MCF 10A (cell line): ENCODE measurements around the gene MICALL2. TPM values are rescaled to one million over a fixed set of nuclear protein-coding genes. Genes with fewer than 3 reads are reported as not detected.

ENCODE experiments used
- BruUV-seq: library from RNA; stranded (reverse); fragments of 400-500 nt; replicated peaks from 2 replicates; lab custom pipeline; 2021; lab: Mats Ljungman, UMichigan
- CTCF ChIA-PET: fragments of 300-600 bp; sonication (Branson Sonifier 250); formaldehyde crosslinking; extraction: SDS; loops from one replicate; lab custom pipeline; 2021; ENCODE audit warnings: antibody characterized with exemption, inconsistent platforms; lab: Yijun Ruan, JAX
- POLR2A ChIA-PET: fragments of 300-600, 350-650 bp; sonication (Branson Sonifier 250); formaldehyde crosslinking; extraction: SDS; loops from one replicate; lab custom pipeline; 2020; ENCODE audit warnings: antibody characterized with exemption, inconsistent platforms; lab: Yijun Ruan, JAX
- DNase-seq: peaks from one replicate; pipeline ENCODE4 v3.0.0-alpha.2; 2018; ENCODE audit not compliant: unreplicated experiment
- H3K27ac Mint-ChIP-seq: one replicate; pipeline ENCODE4 v1.8.0; 2022; ENCODE audit warnings: mild to moderate bottlenecking, low read depth, mixed read lengths; ENCODE audit not compliant: unreplicated experiment
- H3K27me3 Mint-ChIP-seq: one replicate; pipeline ENCODE4 v1.8.0; 2022; ENCODE audit warnings: mixed read lengths; ENCODE audit not compliant: insufficient read depth, unreplicated experiment
- H3K36me3 Mint-ChIP-seq: one replicate; pipeline ENCODE4 v1.8.0; 2022; ENCODE audit warnings: mild to moderate bottlenecking, moderate library complexity, mixed read lengths; ENCODE audit not compliant: insufficient read depth, unreplicated experiment
- H3K4me1 Mint-ChIP-seq: one replicate; pipeline ENCODE4 v1.8.0; 2022; ENCODE audit warnings: mixed read lengths; ENCODE audit not compliant: insufficient read depth, unreplicated experiment
- H3K4me3 Mint-ChIP-seq: one replicate; pipeline ENCODE4 v1.8.0; 2022; ENCODE audit warnings: mild to moderate bottlenecking, moderate library complexity, mixed read lengths; ENCODE audit not compliant: unreplicated experiment
- H3K9me3 Mint-ChIP-seq: one replicate; pipeline ENCODE4 v1.8.0; 2022; ENCODE audit warnings: mixed read lengths; ENCODE audit not compliant: unreplicated experiment
- intact Hi-C: fragments of 100-400 bp; cut with micrococcal nuclease; formaldehyde crosslinking; loops from 2 replicates; pipeline ENCODE4 v1.14.1; 2022
- total RNA-seq: library from RNA; stranded (reverse); gene quantifications from 2 replicates; pipeline ENCODE4 v1.2.3, GENCODE V29; 2022
- TF ChIP-seq, protein P1 (sequence below): fragments of 200-600 bp; IDR thresholded peaks from one replicate; pipeline ENCODE4 v1.8.0; 2022; ENCODE audit warnings: antibody characterized with exemption, mild to moderate bottlenecking; ENCODE audit not compliant: unreplicated experiment

Gene MICALL2
- total RNA-seq, 1 experiment from 2014 or later, result 15.8 TPM

DNA sequence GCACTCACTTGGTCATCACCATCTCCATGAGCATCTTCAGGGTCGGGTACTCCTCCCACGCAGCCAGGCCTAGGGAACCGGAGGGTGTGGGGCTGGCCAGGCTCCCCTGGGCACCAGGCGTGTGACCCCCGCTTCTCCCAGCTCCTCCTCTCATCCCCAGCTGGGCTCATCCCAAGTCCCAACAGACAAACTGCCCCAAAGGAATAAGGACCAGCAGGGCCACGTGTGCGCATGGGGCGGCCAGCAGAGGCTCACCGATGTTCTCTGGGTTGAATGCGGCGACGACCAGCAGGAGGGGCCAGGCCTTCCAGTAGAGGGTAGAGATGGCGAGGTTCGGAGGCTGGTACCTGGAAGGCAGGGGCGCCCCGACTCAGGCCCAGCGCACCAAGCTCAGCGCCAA is 30.1 kb upstream of the MICALL2 start:
- intact Hi-C loops, result no loop called here
- peaks cover 56% of the 10 kb centered on the region for H3K36me3 Mint-ChIP-seq
- no peak for DNase-seq
- BruUV-seq, result no TSS peak
- TF ChIP-seq, protein P1, sequence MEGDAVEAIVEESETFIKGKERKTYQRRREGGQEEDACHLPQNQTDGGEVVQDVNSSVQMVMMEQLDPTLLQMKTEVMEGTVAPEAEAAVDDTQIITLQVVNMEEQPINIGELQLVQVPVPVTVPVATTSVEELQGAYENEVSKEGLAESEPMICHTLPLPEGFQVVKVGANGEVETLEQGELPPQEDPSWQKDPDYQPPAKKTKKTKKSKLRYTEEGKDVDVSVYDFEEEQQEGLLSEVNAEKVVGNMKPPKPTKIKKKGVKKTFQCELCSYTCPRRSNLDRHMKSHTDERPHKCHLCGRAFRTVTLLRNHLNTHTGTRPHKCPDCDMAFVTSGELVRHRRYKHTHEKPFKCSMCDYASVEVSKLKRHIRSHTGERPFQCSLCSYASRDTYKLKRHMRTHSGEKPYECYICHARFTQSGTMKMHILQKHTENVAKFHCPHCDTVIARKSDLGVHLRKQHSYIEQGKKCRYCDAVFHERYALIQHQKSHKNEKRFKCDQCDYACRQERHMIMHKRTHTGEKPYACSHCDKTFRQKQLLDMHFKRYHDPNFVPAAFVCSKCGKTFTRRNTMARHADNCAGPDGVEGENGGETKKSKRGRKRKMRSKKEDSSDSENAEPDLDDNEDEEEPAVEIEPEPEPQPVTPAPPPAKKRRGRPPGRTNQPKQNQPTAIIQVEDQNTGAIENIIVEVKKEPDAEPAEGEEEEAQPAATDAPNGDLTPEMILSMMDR, result no peak
- ChIA-PET POLR2A (no interaction called here), CTCF (interaction anchor here (0.6 to 2.7 kb wide), 3 partner anchors 15 to 423 kb away, joined by 3 to 11 read pairs (median 3); no protein-coding TSS in a partner anchor)
- no peaks in the 10 kb centered on the region for H3K27me3 Mint-ChIP-seq
- no peaks in the 10 kb centered on the region for H3K9me3 Mint-ChIP-seq
- H3K27ac Mint-ChIP-seq, result no peak overlapping the region
- H3K4me1 Mint-ChIP-seq, result no peaks in the 10 kb centered on the region
- no peak overlapping the region for H3K4me3 Mint-ChIP-seq

DNA sequence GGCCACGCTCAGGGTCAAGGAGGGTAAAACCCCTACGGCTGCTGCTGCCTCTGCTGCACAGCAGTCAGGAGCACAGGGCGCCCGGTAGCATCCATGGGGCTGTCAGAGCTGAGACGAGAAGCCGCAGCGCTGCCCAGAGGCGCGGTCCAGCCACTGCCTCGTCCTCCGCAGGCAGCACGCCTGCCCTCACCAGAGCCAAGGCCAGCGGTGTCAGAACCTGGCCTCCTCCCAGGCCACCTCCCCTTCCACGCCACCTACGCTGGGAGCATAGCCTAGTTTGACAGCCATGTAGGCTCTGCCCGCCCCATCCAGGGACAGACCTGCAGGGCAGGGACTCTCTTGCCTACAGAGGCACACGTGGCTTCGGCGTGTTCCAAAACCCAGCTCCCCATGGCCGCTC is 28.7 kb upstream of the MICALL2 start:
- intact Hi-C loops, result no loop called here
- no peaks in the 10 kb centered on the region for H3K4me1 Mint-ChIP-seq
- no peak overlapping the region for H3K4me3 Mint-ChIP-seq
- CTCF ChIA-PET, result interaction anchor here (2.7 kb wide), 1 partner anchor 14 kb away, joined by 11 read pairs; no protein-coding TSS in a partner anchor
- DNase-seq, result no peak
- H3K36me3 Mint-ChIP-seq, result peaks cover 57% of the 10 kb centered on the region
- TF ChIP-seq, protein P1, result no peak
- BruUV-seq, result no TSS peak
- H3K27me3 Mint-ChIP-seq, result no peaks in the 10 kb centered on the region
- H3K9me3 Mint-ChIP-seq, result no peaks in the 10 kb centered on the region
- no peak overlapping the region for H3K27ac Mint-ChIP-seq
- POLR2A ChIA-PET, result no interaction called here

DNA sequence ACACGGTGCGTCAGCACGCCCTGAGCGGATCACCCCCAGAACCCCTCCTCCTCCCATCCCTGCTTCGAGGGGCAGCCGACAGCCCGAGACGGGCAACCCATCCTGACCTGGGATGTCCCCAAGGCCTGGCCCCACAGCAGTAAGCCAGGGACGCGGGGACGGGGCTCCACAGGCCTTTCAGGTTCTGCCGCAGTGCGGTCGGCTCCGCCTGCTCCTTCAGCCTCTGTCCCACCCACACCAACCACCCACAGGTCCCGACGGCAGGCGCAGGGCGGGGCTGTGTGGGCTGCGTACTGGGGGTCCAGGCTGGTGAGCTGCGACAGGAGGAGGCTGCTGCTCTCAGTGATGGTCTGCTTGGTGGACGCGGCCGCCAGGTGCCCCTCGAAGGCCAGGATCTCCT is 28.2 kb upstream of the MICALL2 start:
- H3K4me3 Mint-ChIP-seq, result no peak overlapping the region
- no peak overlapping the region for H3K27ac Mint-ChIP-seq
- TF ChIP-seq, protein P1, result no peak
- DNase-seq, result no peak
- ChIA-PET POLR2A (no interaction called here), CTCF (no interaction called here)
- H3K9me3 Mint-ChIP-seq, result no peaks in the 10 kb centered on the region
- intact Hi-C loops, result no loop called here
- no TSS peak for BruUV-seq
- no peaks in the 10 kb centered on the region for H3K27me3 Mint-ChIP-seq
- no peaks in the 10 kb centered on the region for H3K4me1 Mint-ChIP-seq
- H3K36me3 Mint-ChIP-seq, result peaks cover 60% of the 10 kb centered on the region

DNA sequence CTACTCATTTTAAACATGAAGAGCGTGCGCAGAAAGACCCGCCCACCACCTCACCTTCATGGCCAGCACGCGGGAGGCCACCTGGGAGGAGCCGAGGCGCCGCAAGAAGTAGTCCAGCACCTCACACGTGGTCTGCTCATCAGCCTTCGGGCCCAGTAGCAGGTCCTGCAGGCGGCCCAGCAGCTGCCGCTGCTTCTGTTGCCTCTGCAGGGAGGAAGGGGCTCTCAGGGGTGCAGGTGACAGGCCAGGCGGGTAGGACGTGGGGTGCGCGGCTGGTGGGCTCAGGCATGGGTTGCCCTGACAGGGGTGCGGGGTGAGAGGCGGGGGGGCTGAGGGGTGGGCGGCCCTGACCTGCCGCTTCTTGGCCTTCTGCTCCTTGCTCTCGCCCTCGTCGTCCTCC is 27.3 kb upstream of the MICALL2 start:
- DNase-seq, result no peak
- ChIA-PET CTCF (interaction anchor here (0.6 kb wide), 1 partner anchor 29 kb away, joined by 3 read pairs; no protein-coding TSS in a partner anchor), POLR2A (no interaction called here)
- Mint-ChIP-seq H3K9me3 (no peaks in the 10 kb centered on the region), H3K36me3 (peaks cover 59% of the 10 kb centered on the region), H3K27me3 (no peaks in the 10 kb centered on the region), H3K4me3 (no peak overlapping the region), H3K4me1 (no peaks in the 10 kb centered on the region), H3K27ac (no peak overlapping the region)
- intact Hi-C loops, result no loop called here
- TF ChIP-seq, protein P1, result no peak
- BruUV-seq, result no TSS peak
